Omental fat pad (tissue), 4 donors: ENCODE measurements around the gene NOXA1. TPM values are rescaled to one million over a fixed set of nuclear protein-coding genes. Genes with fewer than 3 reads are reported as not detected.

Experiments
- ATAC-seq: fragments of 150-250 bp; one replicate; pipeline ENCODE4 v1.9.1; 2016; ENCODE audit warnings: mild to moderate bottlenecking, moderate library complexity; ENCODE audit not compliant: low FRiP score
- DNase-seq: peaks from one replicate; pipeline ENCODE4 v3.0.0-alpha.2; 2019; ENCODE audit warnings: low spot score
- total RNA-seq, 4 donors: library from RNA; depleted of rRNA; stranded (reverse); fragments of >200 nt; gene quantifications; one replicate each; pipeline ENCODE4 v1.1.0, GENCODE V29; 2016
- TF ChIP-seq, protein P1 (sequence below), 3 donors: fragments of 450-650 bp; IDR thresholded peaks; one replicate each; pipeline ENCODE4 v1.5.1; 2016 to 2017; ENCODE audit warnings: antibody characterized with exemption in 3 of 3, mild to moderate bottlenecking in 3 of 3, moderate library complexity in 2 of 3

NOXA1 gene
- total RNA-seq, 4 donors from 2014 or later, result 0.84 to 3.8 (median 2.1) TPM

DNA sequence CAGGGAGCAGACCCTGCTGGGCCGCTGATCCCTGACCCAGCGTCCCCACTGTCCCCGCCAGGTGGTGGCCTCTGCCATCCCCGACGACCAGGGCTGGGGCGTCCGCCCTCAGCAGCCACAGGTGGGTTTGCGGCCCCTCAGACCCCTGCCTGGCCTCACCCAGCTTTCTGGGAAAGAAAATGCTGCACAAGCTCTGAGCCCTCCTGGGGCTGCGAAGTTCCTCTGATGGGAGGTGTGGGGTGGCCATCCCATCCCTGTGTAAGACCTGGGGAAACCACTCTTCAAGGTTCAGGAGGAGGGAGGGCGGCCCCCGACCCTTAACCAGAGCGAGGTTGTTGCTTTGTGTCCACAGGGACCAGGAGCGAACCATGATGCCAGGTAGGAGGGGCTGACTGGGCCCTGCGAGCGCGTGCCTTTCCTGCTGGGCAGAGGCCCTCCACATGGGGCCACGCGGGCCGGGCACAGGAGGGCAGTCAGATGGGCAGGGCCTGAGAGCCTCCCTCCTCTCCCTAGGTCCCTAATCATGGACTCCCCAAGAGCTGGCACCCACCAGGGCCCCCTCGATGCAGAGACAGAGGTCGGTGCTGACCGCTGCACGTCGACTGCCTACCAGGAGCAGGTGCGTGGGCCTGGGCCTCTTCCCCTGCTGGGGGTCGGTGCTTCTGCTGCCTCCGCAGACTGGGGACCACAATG is 7.7 kb downstream of the NOXA1 start:
- TF ChIP-seq, protein P1, sequence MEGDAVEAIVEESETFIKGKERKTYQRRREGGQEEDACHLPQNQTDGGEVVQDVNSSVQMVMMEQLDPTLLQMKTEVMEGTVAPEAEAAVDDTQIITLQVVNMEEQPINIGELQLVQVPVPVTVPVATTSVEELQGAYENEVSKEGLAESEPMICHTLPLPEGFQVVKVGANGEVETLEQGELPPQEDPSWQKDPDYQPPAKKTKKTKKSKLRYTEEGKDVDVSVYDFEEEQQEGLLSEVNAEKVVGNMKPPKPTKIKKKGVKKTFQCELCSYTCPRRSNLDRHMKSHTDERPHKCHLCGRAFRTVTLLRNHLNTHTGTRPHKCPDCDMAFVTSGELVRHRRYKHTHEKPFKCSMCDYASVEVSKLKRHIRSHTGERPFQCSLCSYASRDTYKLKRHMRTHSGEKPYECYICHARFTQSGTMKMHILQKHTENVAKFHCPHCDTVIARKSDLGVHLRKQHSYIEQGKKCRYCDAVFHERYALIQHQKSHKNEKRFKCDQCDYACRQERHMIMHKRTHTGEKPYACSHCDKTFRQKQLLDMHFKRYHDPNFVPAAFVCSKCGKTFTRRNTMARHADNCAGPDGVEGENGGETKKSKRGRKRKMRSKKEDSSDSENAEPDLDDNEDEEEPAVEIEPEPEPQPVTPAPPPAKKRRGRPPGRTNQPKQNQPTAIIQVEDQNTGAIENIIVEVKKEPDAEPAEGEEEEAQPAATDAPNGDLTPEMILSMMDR (IDR thresholded peaks at IDR 0.05), result no peak
- no peak for DNase-seq
- no peak for ATAC-seq

DNA sequence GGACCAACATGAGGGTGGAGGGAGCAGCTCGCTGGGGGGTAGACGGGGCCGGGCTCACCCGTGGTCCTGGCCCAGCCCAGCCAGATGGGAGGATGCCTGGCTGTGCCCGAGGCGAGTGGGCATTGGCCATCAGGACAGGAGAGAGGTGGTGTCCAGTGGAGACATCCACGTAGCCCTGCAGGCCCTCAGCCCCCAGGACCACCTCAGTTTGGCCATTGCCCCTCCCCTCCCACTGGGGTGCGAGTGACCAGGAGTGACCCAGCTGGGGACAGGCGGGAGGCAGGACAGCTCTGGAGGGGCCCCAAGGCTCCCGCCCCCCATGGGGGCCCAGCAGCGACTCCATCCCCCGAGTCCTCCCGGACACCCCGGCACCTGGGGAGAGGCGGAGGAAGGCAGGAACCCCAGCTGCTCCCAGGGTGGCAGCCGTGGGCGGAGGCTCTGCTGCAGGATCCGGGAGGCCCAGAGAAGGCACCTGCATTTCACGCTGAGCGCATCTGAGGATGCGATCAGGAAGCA is 8.3 kb downstream of the NOXA1 start:
- DNase-seq, result no peak
- ATAC-seq, result no peak
- TF ChIP-seq, protein P1 (IDR thresholded peaks at IDR 0.05), result no peak

DNA sequence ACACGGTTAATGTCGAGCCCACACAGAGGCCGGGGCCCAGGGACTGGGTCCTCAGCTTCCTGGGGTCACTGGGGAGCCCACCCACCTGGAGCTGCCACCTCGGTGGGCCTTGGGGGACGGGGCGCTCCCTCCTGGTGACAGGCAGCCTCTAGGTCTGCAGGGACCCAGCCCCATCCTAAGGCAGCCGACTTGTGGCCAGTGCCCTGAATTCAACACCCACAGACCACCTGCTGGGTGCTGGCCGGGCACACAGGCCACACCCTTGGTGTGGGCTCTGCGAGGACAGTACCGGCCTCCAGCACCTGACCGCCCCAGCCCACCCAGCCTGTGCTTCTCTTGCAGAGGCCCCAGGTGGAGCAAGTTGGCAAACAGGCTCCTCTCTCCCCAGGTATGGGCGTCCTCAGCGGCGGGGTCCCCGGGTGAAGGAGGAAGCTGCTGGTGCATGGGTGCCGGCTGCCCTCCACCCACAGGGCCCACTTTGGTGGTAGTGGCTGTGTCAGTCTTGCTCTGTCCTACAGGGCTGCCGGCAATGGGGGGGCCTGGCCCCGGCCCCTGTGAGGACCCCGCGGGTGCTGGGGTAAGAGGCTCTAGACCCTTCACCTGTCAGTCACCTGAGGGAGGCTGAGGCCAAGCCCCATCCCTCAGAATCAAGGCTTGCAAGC is 9.6 kb downstream of the NOXA1 start:
- DNase-seq, result no peak
- TF ChIP-seq, protein P1 (IDR thresholded peaks at IDR 0.05), result no peak
- no peak for ATAC-seq

DNA sequence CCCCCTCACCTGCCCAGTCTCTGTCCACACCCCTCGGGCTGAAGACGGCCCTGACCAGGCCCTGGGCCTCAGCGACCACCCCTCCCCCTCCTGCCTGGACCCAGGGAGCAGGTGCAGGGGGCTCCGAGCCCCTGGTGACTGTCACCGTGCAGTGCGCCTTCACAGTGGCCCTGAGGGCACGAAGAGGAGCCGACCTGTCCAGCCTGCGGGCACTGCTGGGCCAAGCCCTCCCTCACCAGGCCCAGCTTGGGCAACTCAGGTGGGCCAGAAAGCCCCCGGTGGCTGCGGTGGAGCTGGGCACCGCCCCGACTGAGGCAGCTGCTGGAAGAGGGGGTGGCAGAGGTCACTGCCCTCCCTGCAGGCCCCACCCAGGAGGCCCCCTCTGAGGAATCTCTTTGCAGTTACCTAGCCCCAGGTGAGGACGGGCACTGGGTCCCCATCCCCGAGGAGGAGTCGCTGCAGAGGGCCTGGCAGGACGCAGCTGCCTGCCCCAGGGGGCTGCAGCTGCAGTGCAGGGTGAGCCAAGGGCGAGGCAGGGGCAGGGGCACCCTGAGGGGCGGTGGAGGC is 10.2 kb downstream of the NOXA1 start:
- DNase-seq (no peak), ATAC-seq (no peak)
- TF ChIP-seq, protein P1 (IDR thresholded peaks at IDR 0.05), result no peak

DNA sequence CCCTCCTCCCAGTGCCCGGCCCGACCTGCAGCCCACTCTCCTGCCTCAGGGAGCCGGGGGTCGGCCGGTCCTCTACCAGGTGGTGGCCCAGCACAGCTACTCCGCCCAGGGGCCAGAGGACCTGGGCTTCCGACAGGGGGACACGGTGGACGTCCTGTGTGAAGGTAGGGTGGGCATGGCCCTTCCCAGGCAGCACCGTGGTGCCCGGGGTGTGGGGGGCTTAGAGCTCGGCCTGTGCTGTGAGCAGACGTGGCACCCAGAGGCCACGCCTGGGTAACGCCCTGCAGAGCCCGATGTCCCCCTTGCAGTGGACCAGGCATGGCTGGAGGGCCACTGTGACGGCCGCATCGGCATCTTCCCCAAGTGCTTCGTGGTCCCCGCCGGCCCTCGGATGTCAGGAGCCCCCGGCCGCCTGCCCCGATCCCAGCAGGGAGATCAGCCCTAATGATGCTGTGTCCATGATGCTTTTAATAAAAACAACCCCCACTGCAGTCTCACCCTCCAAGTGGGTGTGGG is 10.8 kb downstream of the NOXA1 start:
- TF ChIP-seq, protein P1 (IDR thresholded peaks at IDR 0.05), result no peak
- DNase-seq (no peak), ATAC-seq (no peak)

DNA sequence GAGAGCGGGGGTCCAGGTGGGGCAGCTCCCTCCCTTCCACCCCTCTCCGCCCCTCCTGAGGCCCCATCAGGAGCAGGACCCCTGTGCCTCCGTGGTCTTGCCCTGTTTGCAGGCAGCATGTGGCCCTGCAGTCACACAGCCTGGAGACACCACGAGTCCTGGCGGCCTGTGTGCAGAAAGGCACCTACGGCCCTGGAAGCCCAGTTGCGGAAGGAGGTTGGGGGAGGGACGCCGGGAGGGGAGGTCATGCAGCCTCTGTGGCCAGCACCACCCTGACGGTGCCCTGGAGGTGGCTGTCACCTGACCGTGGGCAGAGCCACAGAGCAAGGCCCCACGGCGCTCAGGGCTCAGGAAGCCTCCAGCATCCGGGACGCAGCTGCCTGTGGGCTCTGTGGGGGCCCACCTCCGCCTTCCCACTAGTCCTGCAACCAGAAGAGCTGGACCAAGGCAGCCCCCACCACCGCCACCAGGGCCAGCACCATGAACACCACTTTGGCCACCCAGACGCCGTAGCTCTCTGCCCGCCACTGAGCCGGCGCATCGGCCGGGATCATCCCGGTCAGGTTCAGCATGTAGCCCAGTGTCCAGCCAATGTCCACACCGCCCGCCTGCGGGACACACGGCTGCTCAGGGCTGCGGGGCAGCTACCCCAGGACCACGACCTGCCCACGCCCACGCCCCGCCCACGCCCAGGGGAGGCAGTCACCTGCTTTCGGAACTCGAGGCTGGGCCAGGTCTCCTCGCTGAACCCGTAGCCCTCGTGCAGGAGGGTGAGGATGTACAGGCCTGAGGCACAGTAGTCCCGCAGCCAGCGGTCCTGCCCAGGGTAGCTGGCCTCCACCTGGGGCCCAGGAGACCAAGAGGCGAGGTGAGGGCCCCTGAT is 11.5 kb downstream of the NOXA1 start:
- TF ChIP-seq, protein P1 (IDR thresholded peaks at IDR 0.05), result no peak
- DNase-seq (no peak), ATAC-seq (no peak)
